GM12878 (cell line): ENCODE measurements around the gene SIK2. TPM values are rescaled to one million over a fixed set of nuclear protein-coding genes. Genes with fewer than 3 reads are reported as not detected.

Source experiments
- ATAC-seq: fragments of 200-7000 bp; cut with Tn5 transposase; 3 replicates; pipeline ENCODE4 v1.9.1; 2020; ENCODE audit warnings: mild to moderate bottlenecking, moderate library complexity
- BruUV-seq: library from RNA; stranded (reverse); fragments of 400-500 nt; replicated peaks from 2 replicates; lab custom pipeline; 2021; lab: Mats Ljungman, UMichigan
- CTCF ChIA-PET: fragments of 300-600 bp; sonication (Branson Sonifier 250); formaldehyde crosslinking; extraction: SDS; loops from one replicate; lab custom pipeline; 2021; ENCODE audit warnings: inconsistent platforms; lab: Yijun Ruan, JAX
- POLR2A ChIA-PET: fragments of 350-600 bp; formaldehyde crosslinking; extraction: SDS; loops from one replicate; lab custom pipeline; 2021; ENCODE audit warnings: inconsistent platforms; lab: Charles Lee
- RAD21 ChIA-PET: fragments of 300-600 bp; sonication (Branson Sonifier 250); formaldehyde crosslinking; loops from one replicate; lab custom pipeline; 2023; ENCODE audit warnings: antibody characterized with exemption; ENCODE audit not compliant: unreplicated experiment; lab: Charles Lee
- SMC1A ChIA-PET: fragments of 300-600 bp; sonication (Branson Sonifier 250); formaldehyde crosslinking; loops from one replicate; lab custom pipeline; 2023; ENCODE audit not compliant: unreplicated experiment, uncharacterized antibody; lab: Charles Lee
- DNase-seq: peaks from one replicate; pipeline ENCODE4 v3.0.0-alpha.2; 2011; ENCODE audit warnings: low read depth, low spot score
- FAIRE-seq: peaks from 3 replicates; lab custom pipeline; 2011; peaks lifted over from hg19 to GRCh38; lab: Jason Lieb, UNC
- H2AFZ ChIP-seq: 2 replicates; pipeline ENCODE4 v1.6.0; 2011; ENCODE audit warnings: low read depth, low read length, control low read depth; ENCODE audit not compliant: control insufficient read depth
- H3K27ac ChIP-seq: 2 replicates; pipeline ENCODE4 v1.5.1; 2011; ENCODE audit warnings: control low read depth; ENCODE audit not compliant: control insufficient read depth, insufficient read depth
- H3K27me3 ChIP-seq, 2 experiments: replicated peaks in 1 of 2; 2 replicates each; pipeline versions ENCODE4 v1.6.0 to v1.6.1; 2011; ENCODE audit warnings: low read length in 1 of 2; ENCODE audit not compliant: control insufficient read depth in 2 of 2, insufficient read depth in 2 of 2
- H3K36me3 ChIP-seq, 2 experiments: 2 replicates each; pipeline ENCODE4 v1.5.1; 2011; ENCODE audit warnings: low read length in 1 of 2; ENCODE audit not compliant: control insufficient read depth in 2 of 2, insufficient read depth in 2 of 2
- H3K4me1 ChIP-seq: 2 replicates; pipeline ENCODE4 v1.6.1; 2011; ENCODE audit warnings: mild to moderate bottlenecking, low read length, moderate library complexity, mixed read lengths; ENCODE audit not compliant: control insufficient read depth, insufficient read depth
- H3K4me2 ChIP-seq: 2 replicates; pipeline ENCODE4 v1.6.0; 2011; ENCODE audit warnings: control low read depth; ENCODE audit not compliant: control insufficient read depth, insufficient read depth
- H3K4me3 ChIP-seq: fragments of 200-600 bp; sonication (generic); 2 replicates; pipeline ENCODE4 v1.5.1; 2016
- H3K79me2 ChIP-seq: 2 replicates; pipeline ENCODE4 v1.6.0; 2011; ENCODE audit warnings: low read length; ENCODE audit not compliant: control insufficient read depth, insufficient read depth
- H3K9ac ChIP-seq: 2 replicates; pipeline ENCODE4 v1.8.0; 2011; ENCODE audit warnings: low read length, control low read depth, mixed read lengths; ENCODE audit not compliant: control insufficient read depth, insufficient read depth
- H3K9me3 ChIP-seq: replicated peaks from 3 replicates; pipeline ENCODE4 v1.5.1; 2011; ENCODE audit warnings: mild to moderate bottlenecking, low read length; ENCODE audit not compliant: control insufficient read depth, insufficient read depth
- H4K20me1 ChIP-seq: 2 replicates; pipeline ENCODE4 v1.6.0; 2011; ENCODE audit not compliant: control insufficient read depth, insufficient read depth
- BHLHE40 ChIP-seq, 2 experiments: fragments of 450-650 bp in 1 of 2; IDR thresholded peaks; 2 replicates each; pipeline ENCODE4 v1.6.1; 2011 to 2017; ENCODE audit warnings: low read depth in 2 of 2, borderline replicate concordance in 1 of 2, improper control_type of control experiment in 1 of 2, low read length in 1 of 2, mild to moderate bottlenecking in 1 of 2
- BRCA1 ChIP-seq: IDR thresholded peaks from 2 replicates; pipeline ENCODE4 v1.6.1; 2011; ENCODE audit warnings: low read depth, low read length, improper control_type of control experiment
- DPF2 ChIP-seq: fragments of 450-650 bp; IDR thresholded peaks from 2 replicates; pipeline ENCODE4 v1.6.1; 2017; ENCODE audit warnings: mild to moderate bottlenecking
- EGR1 ChIP-seq, 2 experiments: IDR thresholded peaks; 1 replicate in 1 of 2; 2 replicates in 1 of 2; pipeline ENCODE4 v1.6.1; 2011 to 2012; ENCODE audit warnings: low read depth in 2 of 2, low read length in 2 of 2, borderline replicate concordance in 1 of 2, mild to moderate bottlenecking in 1 of 2, moderate library complexity in 1 of 2
- JUND ChIP-seq: IDR thresholded peaks from 2 replicates; pipeline ENCODE4 v1.6.1; 2012; ENCODE audit warnings: low read depth, mild to moderate bottlenecking, low read length, improper control_type of control experiment, moderate library complexity
- RELA ChIP-seq: fragments of 450-650 bp; IDR thresholded peaks from 2 replicates; pipeline ENCODE4 v1.8.0; 2014; ENCODE audit warnings: borderline replicate concordance; ENCODE audit not compliant: partially characterized antibody
- RUNX3 ChIP-seq: IDR thresholded peaks from 2 replicates; pipeline ENCODE4 v1.6.1; 2012; ENCODE audit warnings: low read length, inconsistent platforms
- TARDBP ChIP-seq: IDR thresholded peaks from 2 replicates; pipeline ENCODE4 v1.6.1; 2016; ENCODE audit warnings: borderline replicate concordance
- ZNF274 ChIP-seq: IDR thresholded peaks from one replicate; pipeline ENCODE4 v1.8.0; 2011; ENCODE audit not compliant: insufficient read length, insufficient read depth
- ZNF384 ChIP-seq: IDR thresholded peaks from 2 replicates; pipeline ENCODE4 v1.6.1; 2012; ENCODE audit warnings: low read depth, mild to moderate bottlenecking, low read length, improper control_type of control experiment, borderline replicate concordance
- WGBS: methylation state at CpG from one replicate; pipeline ENCODE4 v1.1.6; 2016; ENCODE audit warnings: low lambda C conversion rate; ENCODE audit not compliant: insufficient replicate concordance, insufficient coverage; ENCODE audit errors: missing lambda C conversion rate; 5-methylcytosine and 5-hydroxymethylcytosine counted together
- in situ Hi-C: fragments of 300-500 bp; cut with MboI; formaldehyde crosslinking; loops from 9 replicates; pipeline ENCODE4 v1.14.3; 2018; ENCODE audit warnings: mixed read lengths
- intact Hi-C: fragments of 100-400 bp; cut with micrococcal nuclease; formaldehyde crosslinking; loops from one replicate; pipeline ENCODE4 v1.14.2; 2022; ENCODE audit not compliant: unreplicated experiment
- polyA plus RNA-seq, 11 experiments: library from polyadenylated mRNA; depleted of rRNA in 4 of 11; unstranded in 6 of 11; stranded (reverse) in 5 of 11; fragments of >200 nt; fragmentation: Nextera tagmentation in 4 of 11; fragmentation: Illumina TruSeq in 1 of 11; extraction: Ambion mirVana in 4 of 11; extraction: Trizol in 1 of 11; gene quantifications; 1 replicate in 1 of 11; 2 replicates in 10 of 11; pipeline versions ENCODE4 v1.2.1 to v1.2.3, GENCODE V29; 2011 to 2016; ENCODE audit warnings: inconsistent platforms in 2 of 11, missing spikeins in 2 of 11, low read depth in 1 of 11
- total RNA-seq, 4 experiments: library from RNA; depleted of rRNA in 3 of 4; stranded (reverse); fragments of >200 nt in 3 of 4; fragmentation: Illumina TruSeq in 1 of 4; extraction: Trizol in 1 of 4; gene quantifications; 2 replicates each; pipeline versions ENCODE4 v1.2.1 to v1.2.3, GENCODE V29; 2013 to 2021
- TF ChIP-seq, protein P1 (sequence below): fragments of 450-650 bp; IDR thresholded peaks from 2 replicates; pipeline ENCODE4 v1.6.1; 2018; ENCODE audit warnings: mild to moderate bottlenecking, low read depth, moderate library complexity; ENCODE audit not compliant: partially characterized antibody
- TF ChIP-seq, protein P2 (sequence below): IDR thresholded peaks from 2 replicates; pipeline ENCODE4 v1.6.1; 2012; ENCODE audit warnings: low read depth, low read length, improper control_type of control experiment
- TF ChIP-seq, protein P3 (sequence below): fragments of 450-650 bp; IDR thresholded peaks from 2 replicates; pipeline ENCODE4 v1.6.1; 2017; ENCODE audit warnings: antibody characterized with exemption, mild to moderate bottlenecking, moderate library complexity

SIK2 gene
- total and polyA plus RNA-seq, 10 of the 15 experiments (the other 5 are each of a cell fraction or from before 2014, with no cell fraction given) = 0.97 to 14.2 (median 4.5) TPM

DNA sequence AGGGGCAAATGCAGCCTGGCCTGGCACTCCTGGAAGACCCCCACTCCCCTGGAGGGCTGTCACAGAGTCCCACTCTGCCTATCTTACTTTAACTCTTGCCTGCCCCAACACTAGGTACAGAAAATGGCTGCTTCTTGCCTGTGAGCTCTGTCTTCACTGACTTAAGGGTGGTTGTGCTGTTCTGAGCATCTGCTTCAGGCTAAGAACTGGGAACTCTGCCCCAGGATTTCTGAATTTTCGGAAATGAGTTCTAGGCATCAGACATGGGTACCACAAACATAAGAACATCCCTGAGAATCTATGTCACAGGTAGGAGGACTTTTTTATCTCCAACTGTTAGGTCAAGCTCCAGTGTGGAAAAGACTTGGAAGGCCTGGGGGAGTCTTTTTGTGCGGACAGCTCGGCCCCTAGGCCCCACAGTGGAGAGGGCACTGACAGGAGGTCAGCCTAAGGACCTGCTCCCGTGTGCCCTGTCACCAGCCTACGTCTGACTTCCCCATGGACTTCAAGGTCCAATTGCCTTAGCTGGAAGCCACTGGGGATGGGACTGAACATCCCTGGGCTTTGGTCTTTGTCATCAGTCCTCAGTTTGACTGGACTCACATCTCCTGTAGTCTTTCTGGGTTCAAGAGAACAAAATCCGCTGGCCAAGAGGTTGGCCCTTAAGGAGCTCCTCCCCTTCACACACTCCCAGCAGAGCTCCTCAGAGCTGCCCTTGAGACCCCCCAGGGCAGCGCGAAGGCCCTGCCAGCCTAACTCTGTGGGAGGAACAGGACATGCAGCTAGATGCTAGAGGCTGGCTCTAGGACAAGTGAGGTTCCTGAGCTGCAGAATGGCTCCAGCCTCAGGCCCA is 132.1 kb downstream of the SIK2 start:
- H3K4me2 ChIP-seq = no peak overlapping the region
- FAIRE-seq = no peak
- in situ Hi-C loops (no loop called here), intact Hi-C loops (no loop called here)
- H3K27me3 ChIP-seq = no peaks in the 10 kb centered on the region
- ChIA-PET CTCF (no interaction called here), RAD21 (no interaction called here), SMC1A (interaction anchor here (0.6 to 1.1 kb wide), 2 partner anchors 16 to 107 kb away, joined by 3 to 4 read pairs; no protein-coding TSS in a partner anchor), POLR2A (interaction anchor here (1.0 to 1.1 kb wide), 2 partner anchors 16 to 37 kb away, joined by 3 to 5 read pairs; no protein-coding TSS in a partner anchor)
- no peak overlapping the region for H3K9ac ChIP-seq
- no peak for DNase-seq
- no peak overlapping the region for H3K27ac ChIP-seq
- WGBS = 72% methylated on average over 8 of the region's 8 CpGs
- no peak overlapping the region for H3K4me3 ChIP-seq
- no peaks in the 10 kb centered on the region; the same call in 1 of the 2 replicates for H4K20me1 ChIP-seq
- no peak; the same call in 1 of the 3 replicates for ATAC-seq
- H3K4me1 ChIP-seq = no peaks in the 10 kb centered on the region
- no peaks in the 10 kb centered on the region for H3K79me2 ChIP-seq
- peaks cover 5 to 11% of the 10 kb centered on the region in 2 experiments for H3K36me3 ChIP-seq
- H3K9me3 ChIP-seq = no peaks in the 10 kb centered on the region
- no peak overlapping the region for H2AFZ ChIP-seq
- no TSS peak for BruUV-seq
- TF ChIP-seq, protein P1, sequence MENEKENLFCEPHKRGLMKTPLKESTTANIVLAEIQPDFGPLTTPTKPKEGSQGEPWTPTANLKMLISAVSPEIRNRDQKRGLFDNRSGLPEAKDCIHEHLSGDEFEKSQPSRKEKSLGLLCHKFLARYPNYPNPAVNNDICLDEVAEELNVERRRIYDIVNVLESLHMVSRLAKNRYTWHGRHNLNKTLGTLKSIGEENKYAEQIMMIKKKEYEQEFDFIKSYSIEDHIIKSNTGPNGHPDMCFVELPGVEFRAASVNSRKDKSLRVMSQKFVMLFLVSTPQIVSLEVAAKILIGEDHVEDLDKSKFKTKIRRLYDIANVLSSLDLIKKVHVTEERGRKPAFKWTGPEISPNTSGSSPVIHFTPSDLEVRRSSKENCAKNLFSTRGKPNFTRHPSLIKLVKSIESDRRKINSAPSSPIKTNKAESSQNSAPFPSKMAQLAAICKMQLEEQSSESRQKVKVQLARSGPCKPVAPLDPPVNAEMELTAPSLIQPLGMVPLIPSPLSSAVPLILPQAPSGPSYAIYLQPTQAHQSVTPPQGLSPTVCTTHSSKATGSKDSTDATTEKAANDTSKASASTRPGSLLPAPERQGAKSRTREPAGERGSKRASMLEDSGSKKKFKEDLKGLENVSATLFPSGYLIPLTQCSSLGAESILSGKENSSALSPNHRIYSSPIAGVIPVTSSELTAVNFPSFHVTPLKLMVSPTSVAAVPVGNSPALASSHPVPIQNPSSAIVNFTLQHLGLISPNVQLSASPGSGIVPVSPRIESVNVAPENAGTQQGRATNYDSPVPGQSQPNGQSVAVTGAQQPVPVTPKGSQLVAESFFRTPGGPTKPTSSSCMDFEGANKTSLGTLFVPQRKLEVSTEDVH = no peak
- no peak for TF ChIP-seq RUNX3
- TF ChIP-seq ZNF274 = no peak
- no peak for TF ChIP-seq EGR1 (IDR thresholded peaks at IDR 0.05; ENCODE audit: borderline replicate concordance in 1 of 2, low read depth in 2 of 2, low read length in 2 of 2)
- no peak for TF ChIP-seq TARDBP
- TF ChIP-seq, protein P2, sequence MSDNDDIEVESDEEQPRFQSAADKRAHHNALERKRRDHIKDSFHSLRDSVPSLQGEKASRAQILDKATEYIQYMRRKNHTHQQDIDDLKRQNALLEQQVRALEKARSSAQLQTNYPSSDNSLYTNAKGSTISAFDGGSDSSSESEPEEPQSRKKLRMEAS = no peak
- TF ChIP-seq, protein P3, sequence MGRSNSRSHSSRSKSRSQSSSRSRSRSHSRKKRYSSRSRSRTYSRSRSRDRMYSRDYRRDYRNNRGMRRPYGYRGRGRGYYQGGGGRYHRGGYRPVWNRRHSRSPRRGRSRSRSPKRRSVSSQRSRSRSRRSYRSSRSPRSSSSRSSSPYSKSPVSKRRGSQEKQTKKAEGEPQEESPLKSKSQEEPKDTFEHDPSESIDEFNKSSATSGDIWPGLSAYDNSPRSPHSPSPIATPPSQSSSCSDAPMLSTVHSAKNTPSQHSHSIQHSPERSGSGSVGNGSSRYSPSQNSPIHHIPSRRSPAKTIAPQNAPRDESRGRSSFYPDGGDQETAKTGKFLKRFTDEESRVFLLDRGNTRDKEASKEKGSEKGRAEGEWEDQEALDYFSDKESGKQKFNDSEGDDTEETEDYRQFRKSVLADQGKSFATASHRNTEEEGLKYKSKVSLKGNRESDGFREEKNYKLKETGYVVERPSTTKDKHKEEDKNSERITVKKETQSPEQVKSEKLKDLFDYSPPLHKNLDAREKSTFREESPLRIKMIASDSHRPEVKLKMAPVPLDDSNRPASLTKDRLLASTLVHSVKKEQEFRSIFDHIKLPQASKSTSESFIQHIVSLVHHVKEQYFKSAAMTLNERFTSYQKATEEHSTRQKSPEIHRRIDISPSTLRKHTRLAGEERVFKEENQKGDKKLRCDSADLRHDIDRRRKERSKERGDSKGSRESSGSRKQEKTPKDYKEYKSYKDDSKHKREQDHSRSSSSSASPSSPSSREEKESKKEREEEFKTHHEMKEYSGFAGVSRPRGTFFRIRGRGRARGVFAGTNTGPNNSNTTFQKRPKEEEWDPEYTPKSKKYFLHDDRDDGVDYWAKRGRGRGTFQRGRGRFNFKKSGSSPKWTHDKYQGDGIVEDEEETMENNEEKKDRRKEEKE = no peak
- no peak for TF ChIP-seq BRCA1
- no peak for TF ChIP-seq DPF2
- no peak for TF ChIP-seq ZNF384
- no peak for TF ChIP-seq BHLHE40 (IDR thresholded peaks at IDR 0.05; ENCODE audit: borderline replicate concordance in 1 of 2, low read depth in 2 of 2, low read length in 1 of 2)
- TF ChIP-seq JUND = no peak
- TF ChIP-seq RELA = no peak
